GM12865 (cell line): ENCODE measurements around the gene IL1RAPL2.
"Not testable (repeated sequence)": the region's sequence is repeated elsewhere in the genome, so short reads cannot be mapped to it uniquely, and the experiment has no call there.

Experiments used
- DNase-seq: peaks from one replicate; pipeline ENCODE4 v3.0.0; 2010; ENCODE audit warnings: low read depth
- H3K4me3 ChIP-seq: 2 replicates; pipeline ENCODE4 v1.5.1; 2011; ENCODE audit warnings: mild to moderate bottlenecking, low read depth, low read length, control low read depth
- CTCF ChIP-seq: IDR thresholded peaks from 2 replicates; pipeline ENCODE4 v1.5.1; 2011; ENCODE audit warnings: low read length, control low read depth, low read depth, inconsistent platforms; ENCODE audit not compliant: insufficient read depth; ENCODE audit errors: missing control alignments

The IL1RAPL2 gene

DNA sequence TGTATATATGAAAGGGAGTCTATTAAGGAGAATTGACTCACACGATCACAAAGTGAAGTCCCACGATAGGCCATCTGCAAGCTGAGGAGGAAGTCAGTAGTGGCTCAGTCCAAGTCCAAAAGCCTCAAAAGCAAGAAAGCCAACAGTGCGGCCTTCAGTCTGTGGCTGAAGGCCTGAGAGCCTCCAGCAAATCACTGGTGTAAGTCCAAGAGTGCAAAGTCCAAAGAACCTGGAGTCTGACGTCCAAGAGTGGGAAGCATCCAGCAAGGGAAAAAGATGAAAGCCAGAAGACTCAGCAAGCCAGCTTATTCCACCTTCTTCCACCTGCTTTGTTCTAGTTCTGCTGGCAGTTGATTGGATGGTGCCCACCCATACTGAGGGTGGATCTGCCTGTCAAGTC, 104.1 kb downstream of the IL1RAPL2 start:
- no peak for DNase-seq
- no peak overlapping the region for H3K4me3 ChIP-seq
- TF ChIP-seq CTCF: no peak

GRCh38 chrX:104677517-104677916, 111.5 kb downstream of the IL1RAPL2 start:
- DNase-seq, H3K4me3 ChIP-seq: not testable (repeated sequence)

DNA sequence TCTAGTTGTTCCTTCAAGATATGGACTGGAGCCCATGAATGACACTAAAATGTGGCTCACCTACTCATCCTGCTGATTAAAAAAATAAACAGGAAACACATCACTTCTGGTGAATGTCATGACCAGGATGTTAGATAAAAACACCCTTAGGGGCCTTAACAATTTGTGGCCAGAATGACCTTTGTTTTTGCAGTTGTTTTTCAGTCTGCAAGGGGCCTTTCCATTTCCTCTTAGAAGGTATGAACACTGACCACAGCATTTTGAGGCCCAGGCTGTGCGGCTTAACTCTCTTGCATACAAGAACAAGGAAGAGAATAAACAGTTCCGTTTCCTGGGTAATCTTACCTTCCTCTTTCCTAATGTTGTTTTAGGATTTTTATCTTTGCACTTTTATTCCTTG, 113.2 kb downstream of the IL1RAPL2 start:
- H3K4me3 ChIP-seq: no peak overlapping the region
- peak; percentile 1 for DNase-seq
- no peak for TF ChIP-seq CTCF

GRCh38 chrX:104681214-104681613, 115.2 kb downstream of the IL1RAPL2 start:
- no peak overlapping the region for H3K4me3 ChIP-seq
- DNase-seq: no peak
- no peak for TF ChIP-seq CTCF

DNA sequence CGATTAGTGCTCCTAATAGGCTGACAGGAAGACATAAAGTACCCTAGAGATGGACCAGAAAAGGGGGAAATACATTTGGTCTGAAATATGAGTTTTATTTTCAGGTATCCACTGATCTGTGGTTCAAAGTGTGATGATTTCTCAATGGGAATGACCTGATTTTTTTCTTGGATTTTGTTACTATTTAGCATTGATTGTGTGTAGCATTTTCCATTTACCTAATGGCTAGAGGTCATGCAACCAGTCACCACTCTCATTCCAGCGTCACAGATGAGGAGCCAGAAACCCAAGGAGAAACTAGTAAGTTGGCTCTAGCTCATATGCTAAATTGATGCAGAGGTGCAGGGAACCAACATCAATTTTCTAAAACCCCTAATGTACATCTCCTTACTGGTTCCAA, 118.1 kb downstream of the IL1RAPL2 start:
- TF ChIP-seq CTCF: no peak
- DNase-seq: no peak

DNA sequence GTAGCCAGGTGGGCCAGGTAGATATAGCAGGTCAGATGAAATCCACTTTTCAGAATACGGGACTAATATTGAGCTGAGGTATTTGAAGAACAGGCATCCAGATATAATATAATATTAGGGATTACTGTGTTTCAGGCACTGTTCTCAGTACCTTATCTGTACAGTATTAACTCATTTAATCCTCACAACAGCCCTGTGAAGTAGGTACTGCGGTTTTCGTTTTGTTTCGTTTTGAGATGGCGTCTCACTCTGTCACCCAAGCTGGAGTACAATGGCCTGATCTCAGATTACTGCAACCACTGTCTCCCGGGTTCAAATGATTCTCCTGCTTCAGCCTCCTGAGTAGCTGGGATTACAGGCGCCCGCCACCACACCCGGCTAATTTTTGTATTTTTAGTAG, 129.6 kb downstream of the IL1RAPL2 start:
- no peak overlapping the region for H3K4me3 ChIP-seq
- no peak for TF ChIP-seq CTCF
- DNase-seq: peak; percentile 8

More for the DNA sequence above, 118.1 kb downstream of the IL1RAPL2 start:
- no peak overlapping the region for H3K4me3 ChIP-seq

- H3K4me3 ChIP-seq: no peak overlapping the region
- no peak for TF ChIP-seq CTCF
- no peak for DNase-seq
Observed at GRCh38 chrX:104696667-104697066, 130.7 kb downstream of the IL1RAPL2 start.
